ENCODE measurements around the gene PDXDC1.
"Not testable (repeated sequence)": the region's sequence is repeated elsewhere in the genome, so short reads cannot be mapped to it uniquely, and the experiment has no call there.

DNA sequence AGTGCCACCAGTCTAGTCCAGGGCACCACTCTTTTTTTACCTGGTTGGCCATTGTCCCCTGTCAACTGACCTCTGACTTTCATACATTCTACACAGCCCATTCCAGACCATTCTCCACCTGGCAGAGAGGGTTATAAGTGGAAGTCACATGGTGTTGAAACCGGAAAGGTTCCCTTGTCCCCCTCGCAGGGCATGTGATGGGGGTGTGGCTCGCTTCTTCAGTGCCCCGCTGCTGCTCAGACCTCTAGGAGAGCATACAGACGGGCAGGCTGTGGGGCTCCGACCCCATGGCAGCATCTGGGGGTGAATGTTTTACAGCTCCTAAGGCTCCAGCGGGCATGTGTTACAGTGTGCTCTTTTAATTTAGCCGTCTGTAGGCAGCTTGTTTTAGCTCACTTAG, 52.2 kb downstream of the PDXDC1 start:
- TF ChIP-seq, protein P1, sequence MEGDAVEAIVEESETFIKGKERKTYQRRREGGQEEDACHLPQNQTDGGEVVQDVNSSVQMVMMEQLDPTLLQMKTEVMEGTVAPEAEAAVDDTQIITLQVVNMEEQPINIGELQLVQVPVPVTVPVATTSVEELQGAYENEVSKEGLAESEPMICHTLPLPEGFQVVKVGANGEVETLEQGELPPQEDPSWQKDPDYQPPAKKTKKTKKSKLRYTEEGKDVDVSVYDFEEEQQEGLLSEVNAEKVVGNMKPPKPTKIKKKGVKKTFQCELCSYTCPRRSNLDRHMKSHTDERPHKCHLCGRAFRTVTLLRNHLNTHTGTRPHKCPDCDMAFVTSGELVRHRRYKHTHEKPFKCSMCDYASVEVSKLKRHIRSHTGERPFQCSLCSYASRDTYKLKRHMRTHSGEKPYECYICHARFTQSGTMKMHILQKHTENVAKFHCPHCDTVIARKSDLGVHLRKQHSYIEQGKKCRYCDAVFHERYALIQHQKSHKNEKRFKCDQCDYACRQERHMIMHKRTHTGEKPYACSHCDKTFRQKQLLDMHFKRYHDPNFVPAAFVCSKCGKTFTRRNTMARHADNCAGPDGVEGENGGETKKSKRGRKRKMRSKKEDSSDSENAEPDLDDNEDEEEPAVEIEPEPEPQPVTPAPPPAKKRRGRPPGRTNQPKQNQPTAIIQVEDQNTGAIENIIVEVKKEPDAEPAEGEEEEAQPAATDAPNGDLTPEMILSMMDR (IDR thresholded peaks at IDR 0.05; ENCODE audit: insufficient read depth, low read length) = not testable (repeated sequence)
- TF ChIP-seq, protein P2, sequence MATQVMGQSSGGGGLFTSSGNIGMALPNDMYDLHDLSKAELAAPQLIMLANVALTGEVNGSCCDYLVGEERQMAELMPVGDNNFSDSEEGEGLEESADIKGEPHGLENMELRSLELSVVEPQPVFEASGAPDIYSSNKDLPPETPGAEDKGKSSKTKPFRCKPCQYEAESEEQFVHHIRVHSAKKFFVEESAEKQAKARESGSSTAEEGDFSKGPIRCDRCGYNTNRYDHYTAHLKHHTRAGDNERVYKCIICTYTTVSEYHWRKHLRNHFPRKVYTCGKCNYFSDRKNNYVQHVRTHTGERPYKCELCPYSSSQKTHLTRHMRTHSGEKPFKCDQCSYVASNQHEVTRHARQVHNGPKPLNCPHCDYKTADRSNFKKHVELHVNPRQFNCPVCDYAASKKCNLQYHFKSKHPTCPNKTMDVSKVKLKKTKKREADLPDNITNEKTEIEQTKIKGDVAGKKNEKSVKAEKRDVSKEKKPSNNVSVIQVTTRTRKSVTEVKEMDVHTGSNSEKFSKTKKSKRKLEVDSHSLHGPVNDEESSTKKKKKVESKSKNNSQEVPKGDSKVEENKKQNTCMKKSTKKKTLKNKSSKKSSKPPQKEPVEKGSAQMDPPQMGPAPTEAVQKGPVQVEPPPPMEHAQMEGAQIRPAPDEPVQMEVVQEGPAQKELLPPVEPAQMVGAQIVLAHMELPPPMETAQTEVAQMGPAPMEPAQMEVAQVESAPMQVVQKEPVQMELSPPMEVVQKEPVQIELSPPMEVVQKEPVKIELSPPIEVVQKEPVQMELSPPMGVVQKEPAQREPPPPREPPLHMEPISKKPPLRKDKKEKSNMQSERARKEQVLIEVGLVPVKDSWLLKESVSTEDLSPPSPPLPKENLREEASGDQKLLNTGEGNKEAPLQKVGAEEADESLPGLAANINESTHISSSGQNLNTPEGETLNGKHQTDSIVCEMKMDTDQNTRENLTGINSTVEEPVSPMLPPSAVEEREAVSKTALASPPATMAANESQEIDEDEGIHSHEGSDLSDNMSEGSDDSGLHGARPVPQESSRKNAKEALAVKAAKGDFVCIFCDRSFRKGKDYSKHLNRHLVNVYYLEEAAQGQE (IDR thresholded peaks at IDR 0.05; ENCODE audit: insufficient replicate concordance, low read depth) = not testable (repeated sequence)
- TF ChIP-seq GABPA (IDR thresholded peaks at IDR 0.05; ENCODE audit: low read depth); POLR2AphosphoS5 (IDR thresholded peaks at IDR 0.05; ENCODE audit: low read depth); SPI1 (IDR thresholded peaks at IDR 0.05; ENCODE audit: borderline replicate concordance, low read depth): not testable (repeated sequence)

Measured in HL-60 (cell line).